GM12874 (cell line): ENCODE data around the gene CAMSAP2.

Source experiments
- TF ChIP-seq, protein P1 (sequence below): IDR thresholded peaks from 2 replicates; pipeline ENCODE4 v1.5.1; 2011; ENCODE audit warnings: low read depth, mild to moderate bottlenecking, control low read depth, low read length, moderate library complexity; ENCODE audit not compliant: insufficient read depth

CAMSAP2 gene

DNA sequence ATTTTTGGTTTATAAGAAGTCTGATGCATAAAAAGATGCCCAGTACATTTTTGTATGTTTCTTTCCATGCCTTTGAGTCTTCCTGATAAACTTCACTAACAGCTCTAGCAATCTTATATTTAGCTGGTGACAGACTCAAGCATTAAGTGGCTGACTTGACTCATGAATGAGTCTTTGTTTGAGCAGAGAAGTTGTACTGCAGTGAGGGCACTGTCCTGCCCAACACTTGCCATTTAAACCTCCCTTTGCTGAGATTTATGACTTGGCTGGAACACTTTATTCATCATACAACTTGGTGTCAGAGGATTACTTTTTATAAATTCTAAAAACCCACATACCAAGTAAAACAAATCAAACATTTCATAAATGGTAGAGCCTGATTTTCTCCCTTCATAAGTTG lies 14.6 kb upstream of the CAMSAP2 start:
- TF ChIP-seq, protein P1, sequence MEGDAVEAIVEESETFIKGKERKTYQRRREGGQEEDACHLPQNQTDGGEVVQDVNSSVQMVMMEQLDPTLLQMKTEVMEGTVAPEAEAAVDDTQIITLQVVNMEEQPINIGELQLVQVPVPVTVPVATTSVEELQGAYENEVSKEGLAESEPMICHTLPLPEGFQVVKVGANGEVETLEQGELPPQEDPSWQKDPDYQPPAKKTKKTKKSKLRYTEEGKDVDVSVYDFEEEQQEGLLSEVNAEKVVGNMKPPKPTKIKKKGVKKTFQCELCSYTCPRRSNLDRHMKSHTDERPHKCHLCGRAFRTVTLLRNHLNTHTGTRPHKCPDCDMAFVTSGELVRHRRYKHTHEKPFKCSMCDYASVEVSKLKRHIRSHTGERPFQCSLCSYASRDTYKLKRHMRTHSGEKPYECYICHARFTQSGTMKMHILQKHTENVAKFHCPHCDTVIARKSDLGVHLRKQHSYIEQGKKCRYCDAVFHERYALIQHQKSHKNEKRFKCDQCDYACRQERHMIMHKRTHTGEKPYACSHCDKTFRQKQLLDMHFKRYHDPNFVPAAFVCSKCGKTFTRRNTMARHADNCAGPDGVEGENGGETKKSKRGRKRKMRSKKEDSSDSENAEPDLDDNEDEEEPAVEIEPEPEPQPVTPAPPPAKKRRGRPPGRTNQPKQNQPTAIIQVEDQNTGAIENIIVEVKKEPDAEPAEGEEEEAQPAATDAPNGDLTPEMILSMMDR, result no peak

DNA sequence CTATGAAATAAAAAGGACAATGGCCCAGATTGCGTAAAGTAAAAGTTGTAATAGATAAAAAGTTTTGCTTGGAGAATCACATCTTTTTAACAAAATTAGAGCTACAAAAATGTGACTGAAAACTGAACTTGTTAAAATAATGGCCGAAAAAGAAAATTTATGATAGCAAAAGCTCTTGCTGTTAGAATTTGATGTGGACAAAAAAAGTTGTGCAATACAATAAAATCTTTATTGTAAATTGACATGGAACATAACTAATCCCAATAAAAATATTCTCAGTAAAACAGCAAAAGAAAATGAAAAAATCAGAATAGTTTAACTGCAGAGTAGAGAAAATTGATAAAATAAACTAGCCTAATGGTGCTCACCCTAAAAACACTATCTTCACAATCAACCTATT lies 11.4 kb upstream of the CAMSAP2 start:
- TF ChIP-seq, protein P1, result no peak

DNA sequence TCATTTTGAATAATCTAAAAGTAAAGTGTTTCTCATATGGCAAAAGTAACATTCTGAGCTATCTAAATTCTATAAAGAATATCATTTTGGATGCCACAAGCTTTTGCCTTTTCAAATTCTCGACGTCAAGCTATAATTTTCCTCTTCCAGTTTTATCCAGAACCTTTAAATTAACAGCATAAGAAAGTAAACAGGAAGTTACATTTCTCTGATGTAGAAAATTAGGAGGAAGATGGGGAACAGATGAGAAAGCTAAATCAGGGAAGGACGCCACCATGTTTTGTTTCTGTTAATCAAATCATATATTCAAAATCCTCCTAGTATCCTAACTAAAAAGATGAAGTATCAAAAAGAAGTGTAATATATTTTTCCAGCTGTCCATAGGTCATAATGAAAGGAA lies 8.8 kb upstream of the CAMSAP2 start:
- TF ChIP-seq, protein P1, result no peak

DNA sequence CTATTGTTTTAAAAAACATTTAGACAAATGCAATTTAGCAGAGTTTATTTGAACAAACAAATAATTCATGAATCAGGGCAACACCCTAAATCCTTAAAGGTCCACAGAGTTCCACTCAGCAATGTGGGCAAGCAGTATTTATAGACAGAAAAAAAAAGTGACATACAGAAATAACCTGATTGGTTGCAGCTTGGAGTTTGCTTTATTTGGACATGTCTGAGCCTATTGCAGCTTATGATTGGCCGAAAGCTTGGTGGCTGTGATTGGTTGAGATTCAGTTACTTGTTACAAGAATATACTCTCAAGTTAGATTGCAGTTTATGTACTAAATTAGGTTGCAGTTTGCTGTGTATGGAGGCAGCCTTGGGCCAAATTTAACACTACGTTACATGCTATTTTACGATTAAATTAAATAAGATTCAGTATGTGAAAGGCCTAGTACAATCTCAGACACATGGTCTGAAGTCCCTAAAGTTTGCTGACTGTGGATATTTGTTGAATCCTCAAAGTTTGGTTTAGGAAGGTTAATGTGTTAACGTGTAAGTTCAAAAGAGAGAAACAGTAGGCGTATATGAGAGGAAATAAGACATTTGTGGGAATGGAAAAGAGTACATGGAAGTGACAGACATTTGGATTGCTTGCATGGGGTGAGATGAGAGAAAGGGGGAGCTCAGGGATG lies 6.9 kb upstream of the CAMSAP2 start:
- TF ChIP-seq, protein P1, result no peak

DNA sequence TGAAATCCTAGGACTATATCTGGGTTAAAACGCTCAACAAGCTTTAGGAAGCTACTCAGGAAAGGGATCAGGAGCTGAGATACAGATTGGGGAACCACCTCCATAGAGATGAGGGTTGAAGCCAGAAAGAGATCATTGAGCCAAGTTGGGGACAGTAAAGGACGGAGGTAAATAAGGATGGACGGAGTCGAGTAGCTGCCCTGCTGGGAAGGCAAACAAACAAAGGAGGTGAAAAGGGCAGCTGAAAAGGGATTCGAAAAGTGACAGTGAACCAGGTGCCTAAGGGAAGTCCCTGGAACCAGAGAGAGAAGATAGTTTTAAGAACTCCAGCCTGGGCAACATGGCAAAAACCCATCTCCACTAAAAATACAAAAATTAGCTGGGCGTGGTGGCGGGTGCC lies 6.3 kb upstream of the CAMSAP2 start:
- TF ChIP-seq, protein P1, result no peak

DNA sequence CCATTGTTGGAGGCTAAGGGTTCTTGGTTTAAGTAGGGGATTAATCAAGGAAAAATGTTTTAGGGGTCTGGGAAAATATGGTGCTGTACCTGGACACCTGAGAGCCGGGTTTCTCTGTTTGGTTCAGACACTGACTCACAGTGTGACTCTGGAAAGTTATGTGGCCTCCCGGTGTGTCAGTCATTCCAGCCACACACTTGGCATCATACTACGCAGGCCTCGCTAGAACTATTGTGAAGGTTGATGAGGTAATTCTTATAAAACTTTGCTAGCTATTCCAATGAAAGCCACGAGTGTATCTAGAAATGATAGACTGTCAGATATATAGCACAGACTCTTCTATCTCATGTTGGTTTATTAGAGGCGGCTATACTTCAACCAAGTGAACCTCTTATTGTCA lies 4.8 kb upstream of the CAMSAP2 start:
- TF ChIP-seq, protein P1, result no peak

DNA sequence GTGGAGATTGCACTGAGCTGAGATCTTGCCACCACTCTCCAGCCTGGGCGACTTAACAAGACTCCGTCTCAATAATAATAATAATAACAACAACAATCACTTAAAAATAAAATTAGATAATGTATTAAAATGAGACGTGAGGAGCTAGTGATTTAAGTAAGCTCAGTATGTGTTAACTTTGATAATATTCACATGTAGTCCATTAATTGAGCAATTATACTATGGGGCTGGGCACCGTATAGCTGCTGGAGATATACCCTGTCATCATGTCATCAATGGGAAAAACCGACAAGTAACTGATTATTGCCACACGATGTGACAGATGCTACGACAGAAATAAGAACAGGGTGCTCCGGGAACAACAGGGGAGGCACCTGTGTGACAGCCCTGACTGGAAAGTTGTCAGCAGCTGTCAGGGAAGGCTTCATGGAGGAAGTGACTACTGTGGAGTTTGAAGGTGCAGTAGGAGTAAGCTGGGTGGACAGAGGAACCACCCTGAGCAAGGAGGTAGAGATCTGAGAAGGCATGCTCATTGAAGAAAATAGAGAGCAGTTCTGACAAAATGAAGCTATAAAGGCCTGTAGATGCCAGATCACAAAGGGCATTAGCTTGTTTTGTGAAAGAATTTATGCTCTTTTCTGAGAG lies 924 bp upstream of the CAMSAP2 start:
- TF ChIP-seq, protein P1, result no peak
